Right lung (tissue), 5 donors: Measurements from ENCODE around the gene RBCK1. TPM values are rescaled to one million over a fixed set of nuclear protein-coding genes. Genes with fewer than 3 reads are reported as not detected.
A peak's percentile ranks its signal among the peaks of the same experiment; 100 is the strongest.
"Not testable (repeated sequence)": the region's sequence is repeated elsewhere in the genome, so short reads cannot be mapped to it uniquely, and the experiment has no call there.

Experiments used
- DNase-seq, 2 donors: peaks; one replicate each; pipeline ENCODE4 v3.0.0-alpha.2; 2013
- polyA plus RNA-seq, 5 donors: library from polyadenylated mRNA; unstranded; fragments of 120-200 nt; gene quantifications; one replicate each; pipeline versions ENCODE4 v1.2.1 to v1.2.3, GENCODE V29; 2013; ENCODE audit warnings: inconsistent platforms in 1 of 5, low replicate concordance in 1 of 5; ENCODE audit not compliant: insufficient read length in 5 of 5, insufficient read depth in 1 of 5

RBCK1 gene
- polyA plus RNA-seq, 5 donors = 84.0 to 104 (median 99.4) TPM

- DNase-seq = no peak
These were observed 26.1 kb downstream of the RBCK1 start for GRCh38 chr20:434221-434620.

GRCh38 chr20:434661-435419 lies 26.7 kb downstream of the RBCK1 start:
- no peak for DNase-seq

GRCh38 chr20:435558-435957 lies 27.5 kb downstream of the RBCK1 start:
- no peak for DNase-seq

- no peak for DNase-seq
These were observed 28.4 kb downstream of the RBCK1 start for GRCh38 chr20:436476-436875.

GRCh38 chr20:437787-438486 lies 29.8 kb downstream of the RBCK1 start:
- DNase-seq = no peak

GRCh38 chr20:438571-439469 lies 30.7 kb downstream of the RBCK1 start:
- DNase-seq = no peak

- no peak for DNase-seq
These were observed 32.0 kb downstream of the RBCK1 start for GRCh38 chr20:440148-440547.

- no peak for DNase-seq
These were observed 32.5 kb downstream of the RBCK1 start for GRCh38 chr20:440636-441035.

GRCh38 chr20:443223-443775 lies 35.2 kb downstream of the RBCK1 start:
- DNase-seq = no peak

- DNase-seq = no peak
These were observed 36.0 kb downstream of the RBCK1 start for GRCh38 chr20:444117-444516.

GRCh38 chr20:444862-445426 lies 36.8 kb downstream of the RBCK1 start:
- no peak for DNase-seq

- no peak for DNase-seq
These were observed 37.6 kb downstream of the RBCK1 start for GRCh38 chr20:445514-446336.

- DNase-seq = not testable (repeated sequence)
These were observed 43.9 kb downstream of the RBCK1 start for GRCh38 chr20:452021-452420.

GRCh38 chr20:454951-455350 lies 46.9 kb downstream of the RBCK1 start:
- no peak for DNase-seq

GRCh38 chr20:458776-459175 lies 50.7 kb downstream of the RBCK1 start:
- DNase-seq = no peak

GRCh38 chr20:460180-460579 lies 52.1 kb downstream of the RBCK1 start:
- DNase-seq = no peak

- DNase-seq = no peak
These were observed 52.6 kb downstream of the RBCK1 start for GRCh38 chr20:460707-461106.

GRCh38 chr20:461254-462198 lies 53.4 kb downstream of the RBCK1 start:
- DNase-seq = peak in 1 of 2 donors; percentile 58

GRCh38 chr20:462199-462991 lies 54.3 kb downstream of the RBCK1 start, which contains the start of gene TBC1D20:
Gene TBC1D20, minus strand, starts transcription at chr20:462533. Its CDS starts 128 bp downstream, at chr20:462405.
- peak; percentile 88 to 89 for DNase-seq
